NCI-H2081 (cell line): ENCODE measurements around the gene TMEM255B.
"Not testable (repeated sequence)": the region's sequence is repeated elsewhere in the genome, so short reads cannot be mapped to it uniquely, and the experiment has no call there.

ENCODE experiments used
- DNase-seq, 2 experiments: peaks; one replicate each; lab custom pipeline; 2025; lab: John Stamatoyannopoulos, UW

The TMEM255B gene

DNA sequence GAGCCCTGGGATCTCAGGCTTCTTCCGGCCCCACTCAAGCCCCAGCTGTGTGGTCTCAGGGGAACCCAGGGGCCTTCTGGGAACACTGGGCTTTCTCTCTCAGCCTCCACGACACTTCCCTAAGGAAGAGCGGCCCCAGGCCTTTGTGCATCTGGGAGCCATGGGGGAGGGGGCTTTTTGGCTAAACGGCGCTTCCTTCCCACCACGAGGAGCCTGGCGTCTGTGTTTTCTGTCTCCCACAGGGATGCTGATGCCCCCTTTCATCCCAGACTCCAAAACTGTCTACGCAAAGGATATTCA lies 24.2 kb upstream of the TMEM255B start:
- DNase-seq: no peak

GRCh38 chr13:113735194-113735593 lies 23.8 kb upstream of the TMEM255B start:
- DNase-seq: no peak

DNA sequence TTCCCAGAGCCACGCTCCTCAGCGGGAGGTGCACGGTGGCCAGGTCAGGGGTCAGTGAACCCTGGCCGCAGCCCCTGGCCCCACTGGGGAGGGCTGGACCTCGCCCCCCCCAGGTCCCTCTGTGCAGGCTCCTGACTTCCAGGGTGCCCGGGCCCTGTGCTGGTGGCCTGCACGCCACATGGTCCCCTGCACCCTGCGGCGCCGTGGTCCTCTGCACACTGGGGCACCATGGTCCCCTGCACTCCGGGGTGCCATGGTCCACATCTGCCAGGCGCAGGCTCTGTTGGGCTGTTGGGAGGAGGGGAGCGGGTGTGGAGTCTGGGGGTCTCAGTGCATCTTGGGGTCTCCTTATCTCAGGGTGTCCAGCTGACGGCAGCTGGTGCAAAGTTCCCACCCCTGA lies 23.3 kb upstream of the TMEM255B start:
- DNase-seq: no peak

DNA sequence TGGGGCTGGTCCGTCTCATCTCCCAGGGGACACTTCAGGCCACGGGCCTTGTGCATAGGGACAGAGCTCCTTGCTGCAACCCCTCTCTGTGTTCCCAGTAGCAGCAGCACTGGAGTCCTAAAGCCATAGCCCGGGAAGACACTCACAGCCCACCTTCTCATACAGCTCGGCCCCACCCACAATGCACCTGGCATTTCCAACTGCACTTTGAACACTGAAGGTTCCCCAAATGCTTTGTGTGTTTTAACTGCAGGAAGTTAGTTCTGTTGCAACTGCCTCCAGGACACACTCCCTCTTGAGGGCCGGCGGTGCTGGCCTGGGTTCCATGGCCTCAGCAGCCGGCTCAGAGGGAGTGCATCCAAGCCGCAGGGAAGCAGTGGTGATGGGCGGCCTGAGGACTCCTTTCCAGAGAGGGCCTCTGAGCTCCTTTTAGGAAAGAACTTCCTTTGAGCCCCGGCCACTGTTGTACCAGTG lies 22.7 kb upstream of the TMEM255B start:
- no peak for DNase-seq

- no peak for DNase-seq
These were observed 21.2 kb upstream of the TMEM255B start for GRCh38 chr13:113737803-113738202.

- no peak for DNase-seq
These were observed 19.3 kb upstream of the TMEM255B start for GRCh38 chr13:113739527-113740285.

- DNase-seq: no peak
These were observed 18.8 kb upstream of the TMEM255B start for GRCh38 chr13:113740286-113740556.

- DNase-seq: no peak
These were observed 18.4 kb upstream of the TMEM255B start for GRCh38 chr13:113740661-113741060.

DNA sequence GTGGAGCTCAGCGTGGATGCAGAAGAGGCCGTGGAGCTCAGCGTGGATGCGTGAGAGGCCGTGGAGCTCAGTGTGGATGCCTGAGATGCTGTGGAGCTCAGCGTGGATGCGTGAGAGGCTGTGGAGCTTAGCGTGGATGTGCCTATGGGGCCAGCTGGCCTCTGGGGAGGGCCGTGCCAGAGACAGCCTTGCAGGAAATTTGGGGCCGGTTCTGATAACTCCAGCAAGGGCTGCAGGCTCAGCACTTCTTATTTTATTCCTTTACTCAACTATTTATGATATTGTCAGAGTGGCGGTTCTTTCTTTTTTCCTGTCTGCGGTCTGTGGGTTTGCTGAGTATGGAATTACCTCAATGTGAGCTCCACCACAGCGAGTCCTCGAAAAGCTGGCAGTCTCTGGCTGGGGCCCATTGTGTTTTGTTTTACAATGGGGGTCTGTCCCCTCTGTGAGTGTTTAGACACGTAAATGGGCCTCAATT lies 17.8 kb upstream of the TMEM255B start:
- no peak for DNase-seq

DNA sequence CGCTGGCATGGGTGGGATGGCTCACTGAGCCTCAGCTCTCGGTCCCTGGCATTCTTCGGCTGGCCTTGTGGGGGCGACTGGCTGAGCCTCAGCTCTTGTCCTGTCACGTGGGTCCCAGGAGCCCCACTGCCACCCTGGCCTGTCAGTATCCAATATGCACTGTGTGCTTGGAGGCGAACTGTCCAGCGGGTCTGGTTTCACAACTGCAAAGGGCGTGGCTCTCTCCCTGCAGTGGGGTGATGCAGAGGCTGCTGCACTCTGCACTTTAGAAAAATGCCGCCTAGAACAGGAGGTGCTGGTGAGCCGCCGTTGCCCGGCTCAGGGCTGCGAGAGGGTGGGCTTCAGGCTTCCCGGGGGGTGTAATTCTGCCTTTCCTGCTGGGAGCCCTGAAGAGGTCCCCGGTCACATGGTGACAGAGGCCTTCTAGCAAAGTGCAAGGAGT lies 17.0 kb upstream of the TMEM255B start:
- DNase-seq: no peak

GRCh38 chr13:113742445-113743120 lies 16.4 kb upstream of the TMEM255B start:
- DNase-seq: no peak

GRCh38 chr13:113743366-113744195 lies 15.4 kb upstream of the TMEM255B start:
- no peak for DNase-seq

GRCh38 chr13:113744197-113745000 lies 14.6 kb upstream of the TMEM255B start:
- peak; percentile 43 to 65 for DNase-seq

GRCh38 chr13:113745059-113745458 lies 14.0 kb upstream of the TMEM255B start:
- no peak for DNase-seq

GRCh38 chr13:113745500-113746142 lies 13.4 kb upstream of the TMEM255B start:
- DNase-seq: not testable (repeated sequence)

GRCh38 chr13:113746143-113746525 lies 12.9 kb upstream of the TMEM255B start:
- no peak for DNase-seq

- no peak for DNase-seq
These were observed 12.4 kb upstream of the TMEM255B start for GRCh38 chr13:113746671-113747070.

- DNase-seq: no peak
These were observed 11.7 kb upstream of the TMEM255B start for GRCh38 chr13:113747291-113747833.

DNA sequence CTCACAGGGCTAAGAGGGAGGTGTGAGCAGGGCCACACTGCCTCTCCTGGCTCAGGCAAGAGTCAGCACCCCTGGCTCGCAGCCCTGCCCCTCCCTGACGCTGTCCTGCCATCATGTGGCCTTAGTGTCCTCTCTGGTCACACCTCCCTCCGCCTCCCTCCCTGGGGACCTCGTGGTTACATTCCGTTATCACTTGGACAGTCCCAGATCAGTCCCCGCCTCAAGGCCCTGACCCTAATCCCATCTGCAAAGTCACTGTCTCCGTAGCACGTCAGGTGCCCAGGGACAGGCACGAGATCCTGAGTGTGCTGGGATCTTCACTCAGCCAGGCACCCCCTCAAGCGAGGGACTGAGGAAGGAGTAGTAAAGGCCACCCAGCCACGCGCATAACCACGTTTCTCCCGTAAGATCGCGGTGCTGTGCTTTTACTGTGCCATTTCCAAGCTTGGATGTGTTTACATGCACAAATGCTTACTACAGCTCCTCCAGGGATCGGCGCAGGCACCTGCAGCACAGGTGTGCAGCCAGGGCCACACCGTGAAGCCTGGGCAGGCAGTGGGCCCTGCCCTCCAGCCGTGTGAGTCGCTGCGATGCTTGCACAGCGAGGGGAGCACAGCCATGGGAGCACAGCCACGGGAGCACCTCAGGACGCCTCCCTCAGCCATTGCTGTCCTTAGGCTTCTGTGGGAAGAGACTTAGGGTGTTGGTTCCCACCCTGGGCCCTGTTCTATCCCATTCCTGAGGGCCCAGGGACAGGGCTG lies 10.7 kb upstream of the TMEM255B start:
- DNase-seq: no peak

- no peak for DNase-seq
These were observed 10.1 kb upstream of the TMEM255B start for GRCh38 chr13:113748862-113749451.
